Esophagus squamous epithelium (tissue), 4 donors: ENCODE results near the gene CUL3.

ENCODE experiments used
- CTCF ChIP-seq, 6 experiments: fragments of 450-650 bp in 4 of 6; fragments of 200-600 bp in 2 of 6; sonication (generic) in 2 of 6; IDR thresholded peaks; one replicate each; pipeline ENCODE4 v1.5.1; 2016 to 2019; ENCODE audit warnings: antibody characterized with exemption in 6 of 6, mild to moderate bottlenecking in 4 of 6, moderate library complexity in 4 of 6
- POLR2A ChIP-seq, 4 donors: fragments of 450-650 bp; IDR thresholded peaks; one replicate each; pipeline ENCODE4 v1.6.1; 2017; ENCODE audit warnings: antibody characterized with exemption in 4 of 4, mild to moderate bottlenecking in 4 of 4, moderate library complexity in 3 of 4

- TF ChIP-seq CTCF (IDR thresholded peaks at IDR 0.05) (no peak), POLR2A (IDR thresholded peaks at IDR 0.05) (no peak)
These were observed 86.2 kb downstream of the CUL3 start for GRCh38 chr2:224498991-224499390.
